NB4 (cell line): ENCODE data around the gene LOX.

Source experiments
- DNase-seq: peaks from one replicate; pipeline ENCODE4 v3.0.0; 2010; ENCODE audit warnings: low read depth
- H3K4me3 ChIP-seq: one replicate; pipeline ENCODE4 v1.5.1; 2011; ENCODE audit warnings: mild to moderate bottlenecking, low read depth, low read length, moderate library complexity
- MYC ChIP-seq: IDR thresholded peaks from 2 replicates; pipeline ENCODE4 v1.6.1; 2011; ENCODE audit warnings: low read depth, low read length
- POLR2A ChIP-seq: IDR thresholded peaks from 2 replicates; pipeline ENCODE4 v1.6.1; 2011; ENCODE audit warnings: mild to moderate bottlenecking; ENCODE audit not compliant: insufficient read length; ENCODE audit errors: extremely low read depth
- TF ChIP-seq, protein P1 (sequence below): IDR thresholded peaks from one replicate; pipeline ENCODE4 v1.5.1; 2012; ENCODE audit warnings: low read depth, low read length
- TF ChIP-seq, protein P2 (sequence below): IDR thresholded peaks from 2 replicates; pipeline ENCODE4 v1.6.1; 2011; ENCODE audit warnings: low read depth, low read length

The LOX gene

DNA sequence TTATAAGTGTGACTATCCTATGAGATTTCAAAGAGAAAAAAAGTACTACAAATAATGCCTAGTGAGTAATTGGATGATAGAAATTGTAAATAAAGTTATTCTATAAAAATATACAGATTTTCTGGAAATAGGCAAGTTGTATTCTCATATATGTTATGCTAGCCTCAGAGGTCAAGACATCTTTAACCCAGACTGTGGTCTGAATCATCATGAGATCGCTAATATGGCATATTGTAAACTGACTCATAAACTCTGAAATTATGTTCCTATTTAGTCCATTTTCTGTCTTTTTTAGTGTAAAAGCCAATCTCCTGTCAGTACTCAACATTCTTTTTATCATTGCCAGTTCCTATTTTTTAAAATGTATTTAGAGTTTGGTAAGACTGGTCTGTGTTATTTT is 14.2 kb downstream of the LOX start:
- TF ChIP-seq, protein P1, sequence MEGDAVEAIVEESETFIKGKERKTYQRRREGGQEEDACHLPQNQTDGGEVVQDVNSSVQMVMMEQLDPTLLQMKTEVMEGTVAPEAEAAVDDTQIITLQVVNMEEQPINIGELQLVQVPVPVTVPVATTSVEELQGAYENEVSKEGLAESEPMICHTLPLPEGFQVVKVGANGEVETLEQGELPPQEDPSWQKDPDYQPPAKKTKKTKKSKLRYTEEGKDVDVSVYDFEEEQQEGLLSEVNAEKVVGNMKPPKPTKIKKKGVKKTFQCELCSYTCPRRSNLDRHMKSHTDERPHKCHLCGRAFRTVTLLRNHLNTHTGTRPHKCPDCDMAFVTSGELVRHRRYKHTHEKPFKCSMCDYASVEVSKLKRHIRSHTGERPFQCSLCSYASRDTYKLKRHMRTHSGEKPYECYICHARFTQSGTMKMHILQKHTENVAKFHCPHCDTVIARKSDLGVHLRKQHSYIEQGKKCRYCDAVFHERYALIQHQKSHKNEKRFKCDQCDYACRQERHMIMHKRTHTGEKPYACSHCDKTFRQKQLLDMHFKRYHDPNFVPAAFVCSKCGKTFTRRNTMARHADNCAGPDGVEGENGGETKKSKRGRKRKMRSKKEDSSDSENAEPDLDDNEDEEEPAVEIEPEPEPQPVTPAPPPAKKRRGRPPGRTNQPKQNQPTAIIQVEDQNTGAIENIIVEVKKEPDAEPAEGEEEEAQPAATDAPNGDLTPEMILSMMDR: no peak
- TF ChIP-seq POLR2A (no peak), MYC (no peak)
- TF ChIP-seq, protein P2, sequence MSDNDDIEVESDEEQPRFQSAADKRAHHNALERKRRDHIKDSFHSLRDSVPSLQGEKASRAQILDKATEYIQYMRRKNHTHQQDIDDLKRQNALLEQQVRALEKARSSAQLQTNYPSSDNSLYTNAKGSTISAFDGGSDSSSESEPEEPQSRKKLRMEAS: no peak
- H3K4me3 ChIP-seq: no peak overlapping the region
- no peak for DNase-seq

DNA sequence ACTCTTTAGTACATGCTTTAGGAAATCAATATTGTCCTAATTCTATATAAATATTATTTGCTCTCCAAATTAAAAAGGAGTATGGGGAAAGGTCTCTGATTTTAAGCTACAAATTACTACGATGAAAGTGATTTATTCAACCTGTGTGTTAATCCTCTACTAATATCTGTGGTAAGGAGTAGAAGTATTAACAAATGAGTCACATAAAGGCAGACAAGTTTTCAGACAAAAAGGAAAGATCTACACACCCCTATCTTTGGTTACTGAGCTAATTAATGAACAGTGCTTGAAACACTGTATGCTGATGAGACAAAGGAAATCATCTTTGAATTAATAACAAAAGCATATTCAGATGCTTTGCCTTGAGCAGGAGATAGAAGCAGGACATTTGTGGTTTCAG is 15.9 kb downstream of the LOX start:
- no peak overlapping the region for H3K4me3 ChIP-seq
- DNase-seq: no peak
- no peak for TF ChIP-seq MYC
- no peak for TF ChIP-seq POLR2A
- TF ChIP-seq, protein P1: no peak
- TF ChIP-seq, protein P2: no peak

DNA sequence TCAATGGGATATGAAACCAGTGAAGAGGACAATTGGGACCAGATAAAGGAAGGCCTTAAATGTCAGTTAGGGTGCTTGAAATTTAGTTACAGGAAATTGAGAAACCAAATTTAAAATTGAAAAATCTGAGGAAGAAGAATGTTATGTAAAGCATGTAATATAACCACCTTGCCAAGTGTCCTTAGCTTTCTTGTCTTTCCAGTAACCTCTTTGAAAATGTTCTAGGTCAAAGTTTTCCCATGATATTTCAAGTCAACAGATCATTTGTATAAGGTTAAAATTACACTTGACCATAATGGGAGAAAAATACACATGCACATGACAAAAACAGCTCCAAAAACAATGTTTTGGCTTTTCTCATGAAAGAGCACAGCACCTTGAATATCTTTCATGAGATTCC is 21.1 kb downstream of the LOX start:
- TF ChIP-seq, protein P2: no peak
- no peak for TF ChIP-seq MYC
- TF ChIP-seq, protein P1: no peak
- no peak for TF ChIP-seq POLR2A
- DNase-seq: no peak
- H3K4me3 ChIP-seq: no peak overlapping the region

DNA sequence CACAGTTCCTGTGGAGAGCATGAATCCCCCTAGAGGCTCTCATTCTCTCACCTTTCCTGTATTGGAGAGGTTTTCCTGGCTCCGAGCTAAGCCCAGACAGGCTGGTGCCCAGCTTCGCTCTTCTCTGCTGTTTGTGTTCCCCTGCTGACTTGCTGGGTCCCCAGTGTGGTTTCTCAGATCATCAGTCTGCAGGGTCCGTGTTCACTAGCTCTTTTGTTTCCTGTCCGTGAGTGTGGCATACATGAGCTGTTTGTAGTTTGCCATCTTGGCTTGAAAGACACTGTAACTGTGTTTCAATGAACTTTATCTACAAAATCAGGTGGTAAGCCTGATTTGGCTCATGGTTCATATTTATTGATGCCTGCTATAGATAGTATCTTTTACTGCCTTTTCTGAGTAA is 23.8 kb downstream of the LOX start:
- DNase-seq: no peak
- no peak overlapping the region for H3K4me3 ChIP-seq
- TF ChIP-seq MYC (no peak), POLR2A (no peak)
- TF ChIP-seq, protein P2: no peak
- TF ChIP-seq, protein P1: no peak

DNA sequence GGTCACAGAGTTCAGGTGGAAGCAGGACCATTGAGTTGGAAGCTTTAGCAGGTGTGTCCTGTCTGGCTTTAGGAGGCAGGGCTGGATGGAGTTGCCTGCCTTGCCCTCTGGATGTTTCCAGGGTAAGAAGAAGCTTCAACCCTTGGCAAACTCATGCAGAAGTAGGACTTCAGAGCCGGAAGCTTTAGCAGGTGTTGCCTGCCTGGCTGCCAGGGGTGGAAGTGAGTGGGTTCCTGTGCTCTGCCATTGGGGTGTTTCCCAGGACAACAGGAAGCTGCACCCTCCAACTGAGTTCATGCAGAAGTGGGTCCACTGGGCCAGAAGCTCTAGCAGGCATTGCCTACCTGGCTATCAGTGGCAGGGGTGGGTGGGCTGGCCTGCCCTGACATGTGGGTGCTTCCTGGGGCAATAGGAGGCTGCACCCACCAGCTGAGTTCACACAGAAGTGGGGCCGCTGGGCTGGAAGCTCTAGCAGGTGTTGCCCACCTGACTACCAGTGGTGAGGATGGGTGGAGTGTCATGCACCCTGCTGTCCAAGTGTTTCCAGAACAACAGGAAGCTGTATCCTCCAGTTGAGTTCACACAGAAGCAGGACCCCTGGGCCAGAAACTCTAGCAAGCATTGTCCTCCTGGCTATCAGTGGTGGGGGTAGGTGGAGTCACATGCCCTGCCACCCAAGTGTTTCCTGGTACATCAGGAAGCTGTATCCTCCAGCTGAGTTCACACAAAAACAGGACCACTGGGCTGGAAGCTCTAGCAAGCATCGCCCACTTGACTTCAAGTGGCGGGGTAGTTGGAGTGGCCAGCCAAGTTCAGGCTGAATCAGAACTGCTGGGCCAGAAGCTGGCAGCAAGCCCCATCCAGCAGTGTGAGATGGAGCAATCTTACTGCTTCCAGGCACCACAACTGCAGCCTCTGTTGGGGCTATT is 24.6 kb downstream of the LOX start:
- H3K4me3 ChIP-seq: no peak overlapping the region
- TF ChIP-seq, protein P2: no peak
- TF ChIP-seq MYC: no peak
- TF ChIP-seq POLR2A: no peak
- TF ChIP-seq, protein P1: no peak
- DNase-seq: no peak
